ENCODE results near the gene CRYBG3.

The CRYBG3 gene

DNA sequence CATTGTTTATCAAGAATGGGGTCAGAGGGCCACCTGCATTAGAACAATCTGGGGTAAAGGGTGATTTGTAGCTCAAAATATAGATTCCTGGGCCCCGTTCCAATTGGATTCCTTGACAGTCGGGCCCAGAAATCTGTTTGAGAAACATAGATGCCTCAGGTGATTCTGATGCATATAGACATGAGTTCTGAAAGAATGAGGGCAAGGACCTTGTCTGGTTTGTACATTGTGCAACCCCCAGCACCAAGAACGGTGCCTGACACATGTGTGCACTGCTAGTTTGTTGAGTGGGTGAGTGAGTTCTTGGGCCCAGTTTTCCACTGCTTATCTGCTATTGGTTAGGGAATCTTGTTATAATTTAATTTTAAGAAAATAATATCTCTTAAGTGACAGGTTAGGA lies 16.6 kb downstream of the CRYBG3 start:
- DNase-seq (ENCODE audit: low spot score), result no peak

- DNase-seq (ENCODE audit: low spot score), result no peak
Measured at GRCh38 chr3:97839944-97840343, 18.1 kb downstream of the CRYBG3 start.

DNA sequence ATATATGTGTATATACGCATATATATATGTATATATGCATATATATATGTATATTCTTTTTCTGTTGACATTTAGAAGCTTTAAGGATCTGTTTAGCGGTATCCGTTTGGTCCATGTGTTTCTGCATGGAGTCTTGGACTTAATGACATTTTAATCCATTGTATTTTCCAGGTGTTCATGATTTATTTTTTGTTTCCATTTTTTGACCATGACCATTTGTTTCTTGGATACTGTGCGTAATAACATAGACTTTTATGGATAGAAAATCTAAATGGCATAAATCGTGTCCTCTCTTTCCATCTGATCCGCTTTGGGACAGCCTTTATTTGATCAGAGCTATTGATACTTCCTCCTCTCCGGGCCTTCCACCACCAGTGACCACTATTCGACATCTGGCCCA lies 19.5 kb downstream of the CRYBG3 start:
- DNase-seq (ENCODE audit: low spot score), result no peak

DNA sequence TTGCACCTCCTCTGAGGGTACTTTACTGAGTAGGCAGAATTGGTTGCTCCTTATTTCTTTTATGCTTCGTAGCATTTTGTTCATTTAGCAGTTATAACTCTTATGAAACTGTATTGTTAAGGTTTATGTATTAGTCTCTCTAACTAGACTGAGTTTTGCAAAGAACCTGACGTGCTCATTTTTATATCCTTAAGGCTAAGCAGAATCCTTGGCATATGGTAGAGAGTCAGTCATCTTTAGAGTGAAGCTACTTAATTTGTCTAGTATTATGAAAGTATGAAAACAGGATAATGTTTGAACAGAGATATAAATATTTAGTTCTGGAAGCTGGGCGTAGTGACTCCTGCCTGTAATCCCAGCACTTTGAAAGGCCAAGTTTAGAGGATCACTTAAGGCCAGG lies 20.1 kb downstream of the CRYBG3 start:
- DNase-seq (ENCODE audit: low spot score), result no peak

DNA sequence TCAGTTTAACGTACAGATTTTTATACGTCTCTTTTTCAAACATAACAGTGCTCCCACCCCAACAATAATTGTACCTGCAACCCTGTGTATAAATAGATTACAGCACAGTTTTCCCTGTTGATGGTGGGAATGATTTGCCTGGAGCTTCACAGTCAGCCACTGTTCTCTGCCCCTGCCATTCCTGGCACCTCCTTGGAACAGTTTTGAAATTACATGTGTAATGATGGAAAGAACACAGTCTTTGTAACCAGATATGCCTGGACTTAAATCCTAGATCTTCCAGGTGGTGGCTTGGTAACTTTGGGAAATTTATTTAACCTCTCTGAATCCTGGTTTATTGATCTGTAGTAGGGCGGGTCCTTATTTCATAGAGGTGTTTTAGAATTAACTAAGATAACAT lies 27.0 kb downstream of the CRYBG3 start:
- no peak for DNase-seq (ENCODE audit: low spot score)

DNA sequence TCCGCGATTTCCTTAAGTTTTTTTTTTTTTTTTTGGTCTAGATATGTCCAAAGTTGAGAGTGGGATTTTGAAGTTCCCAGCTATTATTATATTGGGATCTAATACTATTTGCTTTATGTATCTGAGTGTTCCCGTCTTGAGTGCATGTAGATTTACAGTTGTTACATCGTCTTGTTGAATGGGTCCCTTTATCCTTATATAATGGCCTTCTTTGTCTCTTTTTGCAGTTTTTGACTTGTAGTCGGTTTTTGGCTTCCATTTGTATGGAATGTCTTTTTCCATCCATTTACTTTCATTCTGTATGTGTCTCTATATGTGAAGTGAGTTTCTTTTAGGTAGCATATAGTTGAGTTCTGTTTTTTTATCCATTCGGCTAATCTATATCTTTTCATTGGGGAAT lies 35.6 kb downstream of the CRYBG3 start:
- DNase-seq (ENCODE audit: low spot score), result no peak

DNA sequence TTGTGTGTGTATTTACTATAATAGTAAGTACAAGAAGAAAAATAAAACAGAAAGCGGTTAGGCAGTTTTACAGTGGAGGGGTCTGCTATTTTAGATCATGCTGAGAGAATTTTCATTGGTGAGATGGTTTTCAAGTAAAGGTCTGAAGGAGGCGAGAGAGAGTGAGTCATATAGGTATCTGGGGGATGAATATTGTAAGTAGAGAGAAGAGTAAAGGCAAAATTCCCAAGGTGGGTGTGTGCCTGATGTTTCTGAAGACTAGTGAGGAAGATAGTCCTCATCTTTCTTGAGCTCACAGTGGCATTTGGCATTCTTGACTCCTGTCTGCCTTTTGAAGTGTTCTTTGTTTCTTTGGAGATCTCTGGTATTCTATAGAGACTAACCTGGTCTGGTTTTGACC lies 38.6 kb downstream of the CRYBG3 start:
- no peak for DNase-seq (ENCODE audit: low spot score)

- DNase-seq (ENCODE audit: low spot score), result no peak
Measured at GRCh38 chr3:97862582-97862981, 40.8 kb downstream of the CRYBG3 start.

GRCh38 chr3:97863031-97863430 lies 41.2 kb downstream of the CRYBG3 start:
- DNase-seq (ENCODE audit: low spot score), result no peak

- no peak for DNase-seq (ENCODE audit: low spot score)
Measured at GRCh38 chr3:97863775-97864174, 42.0 kb downstream of the CRYBG3 start.

- no peak for DNase-seq (ENCODE audit: low spot score)
Measured at GRCh38 chr3:97871186-97871585, 49.4 kb downstream of the CRYBG3 start.

DNA sequence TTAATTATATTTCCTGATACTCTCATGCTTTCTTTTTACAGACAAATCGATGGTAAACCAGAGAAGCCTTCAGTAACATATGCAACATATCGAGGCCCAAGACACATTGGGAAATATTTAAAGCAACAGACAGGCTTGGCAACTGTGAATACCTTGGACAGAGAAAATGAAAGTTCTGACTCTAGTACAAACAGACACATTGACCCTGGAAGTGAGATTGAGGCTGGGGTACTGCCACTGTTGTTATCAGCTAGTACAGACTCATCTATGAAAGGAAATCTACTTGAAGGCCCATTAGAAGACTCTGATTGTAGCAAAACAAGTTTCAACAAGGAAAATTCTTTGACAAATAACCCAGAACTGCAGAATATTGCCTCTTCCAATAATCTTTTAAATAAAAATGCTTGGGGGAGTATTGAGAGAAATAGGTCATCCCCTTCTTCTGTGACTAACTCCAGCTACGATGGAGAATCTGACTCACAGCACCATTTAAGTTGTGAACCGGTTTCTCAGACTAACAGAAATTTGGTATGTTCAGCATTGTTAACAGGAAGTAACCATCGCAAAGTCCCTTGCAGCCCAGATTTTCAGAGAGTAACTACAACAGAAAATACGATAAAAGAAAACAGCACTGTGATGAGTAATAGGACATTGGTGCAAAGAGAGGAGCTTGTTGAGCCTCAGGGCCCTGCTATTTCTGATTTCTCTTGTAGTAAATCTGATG lies 50.2 kb downstream of the CRYBG3 start:
- DNase-seq (ENCODE audit: low spot score), result peak; percentile 11

DNA sequence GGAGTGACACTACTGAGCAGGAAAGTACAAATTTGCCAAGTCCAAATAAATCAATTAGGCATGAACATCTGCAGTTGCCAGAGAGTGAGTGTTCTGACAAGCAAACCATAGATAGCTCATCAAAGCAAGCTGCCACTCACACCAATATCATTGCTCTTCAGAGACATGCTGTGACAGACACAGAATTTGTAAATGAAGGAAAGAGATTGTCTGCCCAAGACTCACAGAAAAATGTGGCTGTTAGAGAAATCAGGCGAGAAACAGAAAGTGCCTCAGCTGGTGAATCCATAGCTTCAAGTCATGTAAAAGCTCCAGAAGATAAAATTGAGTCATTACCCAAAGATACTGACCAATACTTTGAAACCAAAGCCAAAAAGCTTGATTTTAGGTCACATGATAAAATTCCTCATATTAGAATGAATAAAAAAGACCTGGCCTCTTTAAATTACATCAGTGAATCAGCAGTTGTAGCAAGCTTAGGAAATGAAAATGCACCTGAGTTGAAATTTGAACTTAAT lies 50.8 kb downstream of the CRYBG3 start:
- peak; percentile 38 for DNase-seq (ENCODE audit: low spot score)

- DNase-seq (ENCODE audit: low spot score), result no peak
Measured at GRCh38 chr3:97880267-97880666, 58.5 kb downstream of the CRYBG3 start.

- no peak for DNase-seq (ENCODE audit: low spot score)
Measured at GRCh38 chr3:97882975-97883598, 61.3 kb downstream of the CRYBG3 start.

- DNase-seq (ENCODE audit: low spot score), result no peak
Measured at GRCh38 chr3:97883736-97884135, 61.9 kb downstream of the CRYBG3 start.

DNA sequence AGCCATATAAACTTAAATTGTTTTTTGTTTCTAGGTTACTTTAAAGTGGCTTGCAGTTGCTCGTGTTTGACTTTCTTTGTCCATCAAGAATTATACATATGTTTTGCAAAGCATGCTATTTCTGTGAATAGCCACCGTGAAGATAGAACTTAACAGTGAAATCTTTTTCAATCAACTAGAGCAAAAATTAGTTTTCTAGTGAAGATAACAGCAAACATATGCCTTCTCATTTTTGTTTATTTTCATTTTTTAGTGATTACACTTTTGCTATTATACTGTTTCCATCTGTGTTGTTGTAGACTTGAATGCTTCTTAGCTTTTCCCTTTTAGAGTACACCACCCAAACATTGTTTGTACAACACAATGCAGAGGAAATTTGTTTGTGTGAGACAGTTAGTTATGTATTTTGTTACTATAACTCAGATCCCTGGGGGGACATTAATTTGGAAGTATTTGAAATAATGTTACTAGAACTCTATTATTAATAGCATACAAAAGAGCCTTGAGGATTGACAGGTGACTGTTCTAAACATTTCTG lies 62.8 kb downstream of the CRYBG3 start:
- no peak for DNase-seq (ENCODE audit: low spot score)

- no peak for DNase-seq (ENCODE audit: low spot score)
Measured at GRCh38 chr3:97885931-97886824, 64.4 kb downstream of the CRYBG3 start.

- DNase-seq (ENCODE audit: low spot score), result no peak
Measured at GRCh38 chr3:97889814-97890213, 68.0 kb downstream of the CRYBG3 start.

DNA sequence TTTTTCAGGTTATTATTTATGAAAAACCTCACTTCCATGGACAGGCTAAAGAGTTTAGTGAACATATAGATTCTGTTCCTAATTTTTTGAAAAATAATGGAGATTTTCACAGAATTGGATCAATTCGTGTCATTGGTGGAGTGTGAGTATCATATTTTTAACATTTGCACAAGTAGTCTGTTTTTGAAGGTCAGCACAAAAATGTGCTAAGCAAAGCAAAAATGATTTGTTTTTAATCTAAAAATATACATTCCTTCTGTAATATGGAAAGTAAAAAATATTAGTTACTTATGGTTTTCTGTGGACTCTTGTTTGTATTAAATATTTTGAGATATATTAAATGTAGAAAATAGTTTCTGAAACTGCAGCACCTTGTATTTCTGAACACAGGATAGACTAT lies 71.0 kb downstream of the CRYBG3 start:
- no peak for DNase-seq (ENCODE audit: low spot score)

GRCh38 chr3:97895216-97895615 lies 73.4 kb downstream of the CRYBG3 start:
- no peak for DNase-seq (ENCODE audit: low spot score)

GRCh38 chr3:97896129-97896528 lies 74.3 kb downstream of the CRYBG3 start:
- no peak for DNase-seq (ENCODE audit: low spot score)

Measured in pons (tissue), 1 donor.